ENCODE measurements around the gene OGDHL. TPM values are rescaled to one million over a fixed set of nuclear protein-coding genes. Genes with fewer than 3 reads are reported as not detected.

OGDHL gene
- total RNA-seq, 1 donor from 2014 or later = 4.5 TPM

- Histone ChIP-seq H3K9me3 (replicated peaks) (no peaks in the 10 kb centered on the region), H3K27ac (replicated peaks) (no peak overlapping the region), H3K27me3 (ENCODE audit: low read depth) (no peaks in the 10 kb centered on the region), H3K4me1 (no peaks in the 10 kb centered on the region), H3K36me3 (no peaks in the 10 kb centered on the region), H3K4me3 (no peak overlapping the region)
- TF ChIP-seq, protein P1, sequence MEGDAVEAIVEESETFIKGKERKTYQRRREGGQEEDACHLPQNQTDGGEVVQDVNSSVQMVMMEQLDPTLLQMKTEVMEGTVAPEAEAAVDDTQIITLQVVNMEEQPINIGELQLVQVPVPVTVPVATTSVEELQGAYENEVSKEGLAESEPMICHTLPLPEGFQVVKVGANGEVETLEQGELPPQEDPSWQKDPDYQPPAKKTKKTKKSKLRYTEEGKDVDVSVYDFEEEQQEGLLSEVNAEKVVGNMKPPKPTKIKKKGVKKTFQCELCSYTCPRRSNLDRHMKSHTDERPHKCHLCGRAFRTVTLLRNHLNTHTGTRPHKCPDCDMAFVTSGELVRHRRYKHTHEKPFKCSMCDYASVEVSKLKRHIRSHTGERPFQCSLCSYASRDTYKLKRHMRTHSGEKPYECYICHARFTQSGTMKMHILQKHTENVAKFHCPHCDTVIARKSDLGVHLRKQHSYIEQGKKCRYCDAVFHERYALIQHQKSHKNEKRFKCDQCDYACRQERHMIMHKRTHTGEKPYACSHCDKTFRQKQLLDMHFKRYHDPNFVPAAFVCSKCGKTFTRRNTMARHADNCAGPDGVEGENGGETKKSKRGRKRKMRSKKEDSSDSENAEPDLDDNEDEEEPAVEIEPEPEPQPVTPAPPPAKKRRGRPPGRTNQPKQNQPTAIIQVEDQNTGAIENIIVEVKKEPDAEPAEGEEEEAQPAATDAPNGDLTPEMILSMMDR (IDR thresholded peaks at IDR 0.05; ENCODE audit: borderline replicate concordance) = no peak
- intact Hi-C loops (cut with micrococcal nuclease) = no loop called here
- DNase-seq = no peak
These were observed 20.8 kb downstream of the OGDHL start for GRCh38 chr10:49741108-49741995.

DNA sequence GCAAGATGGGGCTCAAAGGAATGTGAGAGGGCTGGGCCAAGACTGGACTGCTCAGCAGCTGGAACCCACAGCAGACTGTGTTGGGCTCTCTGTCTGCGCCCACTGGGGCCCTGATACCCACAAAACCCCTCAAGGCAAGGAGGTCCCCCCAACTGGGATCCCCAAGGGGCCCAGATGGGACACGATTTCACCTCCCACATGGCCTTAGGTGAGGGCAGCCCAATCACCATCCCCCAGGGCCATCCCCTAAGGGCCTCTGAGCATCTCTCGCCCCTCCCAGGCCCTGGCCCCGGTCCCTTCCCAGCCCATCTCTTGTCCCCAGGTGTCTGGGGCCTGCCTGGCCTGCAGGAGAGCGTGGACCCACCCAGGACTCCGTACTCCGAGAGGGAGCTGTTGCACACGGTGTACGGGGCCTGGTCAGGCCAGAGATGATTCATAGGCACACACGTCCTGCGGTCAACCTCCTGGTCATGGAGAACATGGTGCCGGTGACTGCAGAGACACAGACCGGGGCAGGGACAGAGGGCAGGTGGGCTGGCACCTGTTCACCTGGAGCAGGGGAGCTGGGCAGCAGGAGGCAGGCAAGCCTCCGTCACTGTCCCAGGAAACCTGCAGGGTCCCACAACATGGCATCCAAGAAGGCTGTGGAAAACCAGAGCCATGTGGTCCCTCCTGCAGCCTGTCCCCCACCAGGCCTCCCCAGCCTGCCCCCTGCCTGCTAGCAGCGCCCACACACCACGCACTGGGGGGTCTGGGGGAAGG lies 21.6 kb downstream of the OGDHL start:
- Histone ChIP-seq H3K4me3 (no peak overlapping the region), H3K36me3 (no peaks in the 10 kb centered on the region), H3K27ac (replicated peaks) (no peak overlapping the region), H3K9me3 (replicated peaks) (no peaks in the 10 kb centered on the region), H3K4me1 (no peaks in the 10 kb centered on the region), H3K27me3 (ENCODE audit: low read depth) (no peaks in the 10 kb centered on the region)
- TF ChIP-seq, protein P1 (IDR thresholded peaks at IDR 0.05; ENCODE audit: borderline replicate concordance) = no peak
- intact Hi-C loops (cut with micrococcal nuclease) = no loop called here
- DNase-seq = no peak

- TF ChIP-seq, protein P1 (IDR thresholded peaks at IDR 0.05; ENCODE audit: borderline replicate concordance) = no peak
- H3K4me1 ChIP-seq = no peaks in the 10 kb centered on the region
- no peak overlapping the region for H3K4me3 ChIP-seq
- intact Hi-C loops (cut with micrococcal nuclease) = no loop called here
- H3K27me3 ChIP-seq (ENCODE audit: low read depth) = no peaks in the 10 kb centered on the region
- H3K36me3 ChIP-seq = no peaks in the 10 kb centered on the region
- no peak for DNase-seq
- H3K9me3 ChIP-seq (replicated peaks) = no peaks in the 10 kb centered on the region
- H3K27ac ChIP-seq (replicated peaks) = no peak overlapping the region
These were observed 22.7 kb downstream of the OGDHL start for GRCh38 chr10:49739426-49739825.

- TF ChIP-seq, protein P1 (IDR thresholded peaks at IDR 0.05; ENCODE audit: borderline replicate concordance) = no peak
- no peak for DNase-seq
- H3K9me3 ChIP-seq (replicated peaks) = no peaks in the 10 kb centered on the region
- no peaks in the 10 kb centered on the region for H3K36me3 ChIP-seq
- no peak overlapping the region for H3K27ac ChIP-seq (replicated peaks)
- intact Hi-C loops (cut with micrococcal nuclease) = no loop called here
- H3K27me3 ChIP-seq (ENCODE audit: low read depth) = no peaks in the 10 kb centered on the region
- no peaks in the 10 kb centered on the region for H3K4me1 ChIP-seq
- H3K4me3 ChIP-seq = no peak overlapping the region
These were observed 23.3 kb downstream of the OGDHL start for GRCh38 chr10:49738616-49739360.

DNA sequence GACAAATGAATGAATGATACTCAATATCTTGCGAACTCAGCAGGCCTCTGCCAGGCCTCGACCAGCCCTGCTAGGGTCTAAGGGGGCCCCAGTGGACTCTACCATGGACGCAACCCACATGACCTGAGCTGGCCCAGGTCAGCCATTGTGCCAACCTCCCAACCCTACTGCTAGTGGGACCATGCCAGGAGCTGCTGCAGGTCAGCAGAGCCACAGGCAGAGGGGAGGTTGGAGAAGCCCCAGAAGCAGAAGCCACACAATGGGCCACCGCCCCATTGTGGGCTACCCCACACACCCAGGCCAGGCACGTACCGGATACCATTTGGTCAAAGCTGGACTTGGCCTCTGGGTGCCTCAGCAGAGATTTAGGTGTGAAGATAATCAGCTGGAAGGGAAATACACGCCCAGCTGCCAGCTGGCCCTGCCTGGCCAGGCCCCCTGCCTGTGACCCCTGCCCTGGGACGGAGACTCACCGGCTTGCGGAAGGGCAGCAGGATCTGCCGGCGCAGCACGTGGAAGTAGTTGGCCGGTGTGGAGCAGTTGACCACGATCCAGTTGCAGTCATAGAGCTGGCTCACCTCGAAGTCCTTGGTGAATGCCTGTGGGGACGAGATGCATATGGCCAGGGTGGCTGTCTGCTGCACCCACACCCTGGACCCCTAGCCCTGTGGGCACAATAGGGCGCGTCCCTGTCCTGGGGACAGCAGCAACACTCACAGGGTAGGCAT lies 24.5 kb downstream of the OGDHL start:
- intact Hi-C loops (cut with micrococcal nuclease) = no loop called here
- no peak for DNase-seq
- H3K36me3 ChIP-seq = no peaks in the 10 kb centered on the region
- H3K27ac ChIP-seq (replicated peaks) = no peak overlapping the region
- H3K9me3 ChIP-seq (replicated peaks) = no peaks in the 10 kb centered on the region
- TF ChIP-seq, protein P1 (IDR thresholded peaks at IDR 0.05; ENCODE audit: borderline replicate concordance) = no peak
- no peaks in the 10 kb centered on the region for H3K27me3 ChIP-seq (ENCODE audit: low read depth)
- H3K4me3 ChIP-seq = no peak overlapping the region
- no peaks in the 10 kb centered on the region for H3K4me1 ChIP-seq

Measured in left ventricle myocardium inferior (tissue), 1 donor.